Measurements from ENCODE around the gene RNF217. TPM values are rescaled to one million over a fixed set of nuclear protein-coding genes. Genes with fewer than 3 reads are reported as not detected.
"Not testable (repeated sequence)": the region's sequence is repeated elsewhere in the genome, so short reads cannot be mapped to it uniquely, and the experiment has no call there.

The RNF217 gene
- total RNA-seq, 1 donor from 2014 or later, result 15.2 TPM

GRCh38 chr6:125050663-125051318, 88.6 kb downstream of the RNF217 start:
- no peak for DNase-seq (ENCODE audit: extremely low read depth, low read depth, low spot score)

- DNase-seq (ENCODE audit: extremely low read depth, low read depth, low spot score), result no peak
Observed at GRCh38 chr6:125053809-125054208, 91.6 kb downstream of the RNF217 start.

- no peak for DNase-seq (ENCODE audit: extremely low read depth, low read depth, low spot score)
Observed at GRCh38 chr6:125054331-125054730, 92.1 kb downstream of the RNF217 start.

- no peak for DNase-seq (ENCODE audit: extremely low read depth, low read depth, low spot score)
Observed at GRCh38 chr6:125057392-125058246, 95.4 kb downstream of the RNF217 start.

- DNase-seq (ENCODE audit: extremely low read depth, low read depth, low spot score), result no peak
Observed at GRCh38 chr6:125058546-125058945, 96.3 kb downstream of the RNF217 start.

- DNase-seq (ENCODE audit: extremely low read depth, low read depth, low spot score), result no peak
Observed at GRCh38 chr6:125063307-125063706, 101.1 kb downstream of the RNF217 start.

GRCh38 chr6:125066140-125066539, 103.9 kb downstream of the RNF217 start:
- DNase-seq (ENCODE audit: extremely low read depth, low read depth, low spot score), result no peak

GRCh38 chr6:125066964-125067363, 104.7 kb downstream of the RNF217 start:
- DNase-seq (ENCODE audit: extremely low read depth, low read depth, low spot score), result no peak

- no peak for DNase-seq (ENCODE audit: extremely low read depth, low read depth, low spot score)
Observed at GRCh38 chr6:125067552-125067951, 105.3 kb downstream of the RNF217 start.

- DNase-seq (ENCODE audit: extremely low read depth, low read depth, low spot score), result no peak
Observed at GRCh38 chr6:125073071-125073470, 110.8 kb downstream of the RNF217 start.

GRCh38 chr6:125074120-125074519, 111.9 kb downstream of the RNF217 start:
- DNase-seq (ENCODE audit: extremely low read depth, low read depth, low spot score), result no peak

- not testable (repeated sequence) for DNase-seq (ENCODE audit: extremely low read depth, low read depth, low spot score)
Observed at GRCh38 chr6:125075073-125075472, 112.8 kb downstream of the RNF217 start.

GRCh38 chr6:125075741-125076481, 113.7 kb downstream of the RNF217 start:
- no peak for DNase-seq (ENCODE audit: extremely low read depth, low read depth, low spot score)

GRCh38 chr6:125076482-125076742, 114.2 kb downstream of the RNF217 start:
- DNase-seq (ENCODE audit: extremely low read depth, low read depth, low spot score), result no peak

- DNase-seq (ENCODE audit: extremely low read depth, low read depth, low spot score), result no peak
Observed at GRCh38 chr6:125077453-125077852, 115.2 kb downstream of the RNF217 start.

GRCh38 chr6:125078602-125079321, 116.5 kb downstream of the RNF217 start:
- DNase-seq (ENCODE audit: extremely low read depth, low read depth, low spot score), result no peak

GRCh38 chr6:125082908-125083683, 120.9 kb downstream of the RNF217 start:
- DNase-seq (ENCODE audit: extremely low read depth, low read depth, low spot score), result no peak

GRCh38 chr6:125083684-125083990, 121.4 kb downstream of the RNF217 start:
- no peak for DNase-seq (ENCODE audit: extremely low read depth, low read depth, low spot score)

GRCh38 chr6:125086716-125087115, 124.5 kb downstream of the RNF217 start:
- DNase-seq (ENCODE audit: extremely low read depth, low read depth, low spot score), result no peak

- DNase-seq (ENCODE audit: extremely low read depth, low read depth, low spot score), result no peak
Observed at GRCh38 chr6:125088963-125089362, 126.7 kb downstream of the RNF217 start.
